Dermis microvascular lymphatic vessel endothelial cell (primary cell): ENCODE measurements around the gene DCUN1D2. TPM values are rescaled to one million over a fixed set of nuclear protein-coding genes. Genes with fewer than 3 reads are reported as not detected.

ENCODE experiments used
- DNase-seq, 2 donors: peaks; one replicate each; pipeline versions ENCODE4 v3.0.0 to v3.0.0-alpha.2; 2010; ENCODE audit warnings: low read depth in 2 of 2
- total RNA-seq: library from RNA; depleted of rRNA; stranded (reverse); fragments of >200 nt; gene quantifications from 2 replicates; pipeline ENCODE4 v1.2.1, GENCODE V29; 2014

DCUN1D2 gene
- total RNA-seq, 1 donor from 2014 or later, result 5.4 TPM

- DNase-seq, result no peak
Observed at GRCh38 chr13:113425941-113426590, 64.4 kb downstream of the DCUN1D2 start.

- DNase-seq, result no peak
Observed at GRCh38 chr13:113423520-113424163, 66.9 kb downstream of the DCUN1D2 start.

GRCh38 chr13:113422807-113423519 lies 67.5 kb downstream of the DCUN1D2 start:
- no peak for DNase-seq

GRCh38 chr13:113421673-113422270 lies 68.7 kb downstream of the DCUN1D2 start:
- no peak for DNase-seq

GRCh38 chr13:113420833-113421600 lies 69.5 kb downstream of the DCUN1D2 start:
- no peak for DNase-seq

GRCh38 chr13:113420232-113420631 lies 70.3 kb downstream of the DCUN1D2 start:
- no peak for DNase-seq

GRCh38 chr13:113419531-113420193 lies 70.8 kb downstream of the DCUN1D2 start:
- DNase-seq, result no peak

GRCh38 chr13:113418722-113419049 lies 71.8 kb downstream of the DCUN1D2 start:
- no peak for DNase-seq

- no peak for DNase-seq
Observed at GRCh38 chr13:113417836-113418721, 72.4 kb downstream of the DCUN1D2 start.

- no peak for DNase-seq
Observed at GRCh38 chr13:113417008-113417751, 73.3 kb downstream of the DCUN1D2 start.

- no peak for DNase-seq
Observed at GRCh38 chr13:113415825-113416224, 74.7 kb downstream of the DCUN1D2 start.

GRCh38 chr13:113415032-113415431 lies 75.5 kb downstream of the DCUN1D2 start:
- DNase-seq, result no peak

- DNase-seq, result no peak
Observed at GRCh38 chr13:113414335-113414734, 76.2 kb downstream of the DCUN1D2 start.

GRCh38 chr13:113413898-113414282 lies 76.6 kb downstream of the DCUN1D2 start:
- DNase-seq, result no peak

GRCh38 chr13:113413178-113413897 lies 77.2 kb downstream of the DCUN1D2 start:
- DNase-seq, result no peak

- no peak for DNase-seq
Observed at GRCh38 chr13:113412440-113412839, 78.1 kb downstream of the DCUN1D2 start.

- DNase-seq, result no peak
Observed at GRCh38 chr13:113411216-113412023, 79.1 kb downstream of the DCUN1D2 start.
